ENCODE measurements around the gene PCGF3. TPM values are rescaled to one million over a fixed set of nuclear protein-coding genes. Genes with fewer than 3 reads are reported as not detected.

The PCGF3 gene
- total and polyA plus RNA-seq, 10 of the 15 experiments (the other 5 are each of a cell fraction or from before 2014, with no cell fraction given) = 2.2 to 43.8 (median 15.9) TPM

DNA sequence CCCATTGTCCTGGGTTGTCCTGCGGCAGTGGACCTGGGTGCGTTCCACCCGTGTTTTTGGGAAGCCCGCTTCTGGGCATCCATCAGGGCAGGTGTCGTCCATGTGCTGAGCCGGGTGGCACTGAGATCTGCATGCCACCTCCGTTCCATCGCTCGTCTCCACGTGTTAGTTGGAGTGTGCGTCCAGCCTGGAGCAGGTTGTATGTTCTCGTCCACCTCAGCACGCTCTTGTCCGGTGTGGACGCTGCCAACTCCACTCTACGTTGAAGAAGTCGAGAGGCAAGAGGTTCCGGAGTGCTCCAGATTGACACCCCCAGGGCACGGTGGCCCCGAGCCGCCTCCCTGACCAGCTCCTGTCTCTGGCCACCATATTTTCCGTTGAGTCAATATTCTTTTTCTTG is 33.9 kb downstream of the PCGF3 start:
- in situ Hi-C loops (cut with MboI) = no loop called here
- Histone ChIP-seq H3K27me3 (replicated peaks in 1 of 2; ENCODE audit: control insufficient read depth in 2 of 2, insufficient read depth in 2 of 2, low read length in 1 of 2) (no peaks in the 10 kb centered on the region), H3K4me3 (no peak overlapping the region), H3K9ac (ENCODE audit: control insufficient read depth, insufficient read depth, low read length) (no peak overlapping the region), H3K4me1 (ENCODE audit: control insufficient read depth, insufficient read depth, low read length) (no peaks in the 10 kb centered on the region), H3K79me2 (ENCODE audit: control insufficient read depth, insufficient read depth, low read length) (no peaks in the 10 kb centered on the region), H3K4me2 (ENCODE audit: control insufficient read depth, insufficient read depth) (no peak overlapping the region), H4K20me1 (ENCODE audit: control insufficient read depth, insufficient read depth) (no peaks in the 10 kb centered on the region), H3K9me3 (replicated peaks; ENCODE audit: control insufficient read depth, insufficient read depth, low read length) (no peaks in the 10 kb centered on the region), H3K36me3 (ENCODE audit: control insufficient read depth in 2 of 2, insufficient read depth in 2 of 2, low read length in 1 of 2) (peaks cover 6 to 7% of the 10 kb centered on the region in 2 experiments; a peak in 3 of 4 replicates), H2AFZ (ENCODE audit: control insufficient read depth, low read depth, low read length) (no peak overlapping the region), H3K27ac (ENCODE audit: control insufficient read depth, insufficient read depth) (no peak overlapping the region)
- no peak for ATAC-seq
- intact Hi-C loops (cut with micrococcal nuclease; ENCODE audit: unreplicated experiment) = no loop called here
- WGBS (ENCODE audit: insufficient coverage, insufficient replicate concordance, low lambda C conversion rate, missing lambda C conversion rate) = 98% methylated on average over 22 of the region's 22 CpGs
- no TSS peak for BruUV-seq (replicated peaks)
- SMC1A ChIA-PET (ENCODE audit: uncharacterized antibody, unreplicated experiment) = no interaction called here
- CTCF ChIA-PET = interaction anchor here (1.1 kb wide), 1 partner anchor 248 kb away, joined by 7 read pairs; the partner anchor contains the start of gene IDUA
- RAD21 ChIA-PET (ENCODE audit: unreplicated experiment) = interaction anchor here (0.9 kb wide), 1 partner anchor 248 kb away, joined by 4 read pairs; the partner anchor contains the start of gene IDUA
- POLR2A ChIA-PET = no interaction called here
- no peak for FAIRE-seq
- no peak for DNase-seq (ENCODE audit: low read depth, low spot score)
- TF ChIP-seq ZNF274 (IDR thresholded peaks at IDR 0.05; ENCODE audit: insufficient read depth, insufficient read length) (no peak), EZH2 (IDR thresholded peaks at IDR 0.05; ENCODE audit: borderline replicate concordance, control insufficient read depth, low read depth, low read length) (no peak), ZNF217 (IDR thresholded peaks at IDR 0.05) (no peak), SMARCA5 (IDR thresholded peaks at IDR 0.05) (no peak), KLF5 (IDR thresholded peaks at IDR 0.05; ENCODE audit: partially characterized antibody) (no peak), CHD2 (IDR thresholded peaks at IDR 0.05; ENCODE audit: borderline replicate concordance, low read depth, low read length) (no peak), TAF1 (IDR thresholded peaks at IDR 0.05; ENCODE audit: borderline replicate concordance, low read depth, low read length) (no peak), FOXK2 (IDR thresholded peaks at IDR 0.05) (no peak), LARP7 (IDR thresholded peaks at IDR 0.05) (no peak), HCFC1 (IDR thresholded peaks at IDR 0.05; ENCODE audit: low read length) (no peak), RCOR1 (conservative IDR thresholded peaks at IDR 0.05; ENCODE audit: low read depth, low read length) (no peak), POLR2AphosphoS2 (IDR thresholded peaks at IDR 0.05; ENCODE audit: low read depth, low read length) (no peak)
- TF ChIP-seq, protein P1, sequence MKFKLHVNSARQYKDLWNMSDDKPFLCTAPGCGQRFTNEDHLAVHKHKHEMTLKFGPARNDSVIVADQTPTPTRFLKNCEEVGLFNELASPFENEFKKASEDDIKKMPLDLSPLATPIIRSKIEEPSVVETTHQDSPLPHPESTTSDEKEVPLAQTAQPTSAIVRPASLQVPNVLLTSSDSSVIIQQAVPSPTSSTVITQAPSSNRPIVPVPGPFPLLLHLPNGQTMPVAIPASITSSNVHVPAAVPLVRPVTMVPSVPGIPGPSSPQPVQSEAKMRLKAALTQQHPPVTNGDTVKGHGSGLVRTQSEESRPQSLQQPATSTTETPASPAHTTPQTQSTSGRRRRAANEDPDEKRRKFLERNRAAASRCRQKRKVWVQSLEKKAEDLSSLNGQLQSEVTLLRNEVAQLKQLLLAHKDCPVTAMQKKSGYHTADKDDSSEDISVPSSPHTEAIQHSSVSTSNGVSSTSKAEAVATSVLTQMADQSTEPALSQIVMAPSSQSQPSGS (IDR thresholded peaks at IDR 0.05; ENCODE audit: low read length) = no peak
- TF ChIP-seq, protein P2, sequence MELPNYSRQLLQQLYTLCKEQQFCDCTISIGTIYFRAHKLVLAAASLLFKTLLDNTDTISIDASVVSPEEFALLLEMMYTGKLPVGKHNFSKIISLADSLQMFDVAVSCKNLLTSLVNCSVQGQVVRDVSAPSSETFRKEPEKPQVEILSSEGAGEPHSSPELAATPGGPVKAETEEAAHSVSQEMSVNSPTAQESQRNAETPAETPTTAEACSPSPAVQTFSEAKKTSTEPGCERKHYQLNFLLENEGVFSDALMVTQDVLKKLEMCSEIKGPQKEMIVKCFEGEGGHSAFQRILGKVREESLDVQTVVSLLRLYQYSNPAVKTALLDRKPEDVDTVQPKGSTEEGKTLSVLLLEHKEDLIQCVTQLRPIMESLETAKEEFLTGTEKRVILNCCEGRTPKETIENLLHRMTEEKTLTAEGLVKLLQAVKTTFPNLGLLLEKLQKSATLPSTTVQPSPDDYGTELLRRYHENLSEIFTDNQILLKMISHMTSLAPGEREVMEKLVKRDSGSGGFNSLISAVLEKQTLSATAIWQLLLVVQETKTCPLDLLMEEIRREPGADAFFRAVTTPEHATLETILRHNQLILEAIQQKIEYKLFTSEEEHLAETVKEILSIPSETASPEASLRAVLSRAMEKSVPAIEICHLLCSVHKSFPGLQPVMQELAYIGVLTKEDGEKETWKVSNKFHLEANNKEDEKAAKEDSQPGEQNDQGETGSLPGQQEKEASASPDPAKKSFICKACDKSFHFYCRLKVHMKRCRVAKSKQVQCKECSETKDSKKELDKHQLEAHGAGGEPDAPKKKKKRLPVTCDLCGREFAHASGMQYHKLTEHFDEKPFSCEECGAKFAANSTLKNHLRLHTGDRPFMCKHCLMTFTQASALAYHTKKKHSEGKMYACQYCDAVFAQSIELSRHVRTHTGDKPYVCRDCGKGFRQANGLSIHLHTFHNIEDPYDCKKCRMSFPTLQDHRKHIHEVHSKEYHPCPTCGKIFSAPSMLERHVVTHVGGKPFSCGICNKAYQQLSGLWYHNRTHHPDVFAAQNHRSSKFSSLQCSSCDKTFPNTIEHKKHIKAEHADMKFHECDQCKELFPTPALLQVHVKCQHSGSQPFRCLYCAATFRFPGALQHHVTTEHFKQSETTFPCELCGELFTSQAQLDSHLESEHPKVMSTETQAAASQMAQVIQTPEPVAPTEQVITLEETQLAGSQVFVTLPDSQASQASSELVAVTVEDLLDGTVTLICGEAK (IDR thresholded peaks at IDR 0.05; ENCODE audit: borderline replicate concordance) = no peak
- TF ChIP-seq, protein P3, sequence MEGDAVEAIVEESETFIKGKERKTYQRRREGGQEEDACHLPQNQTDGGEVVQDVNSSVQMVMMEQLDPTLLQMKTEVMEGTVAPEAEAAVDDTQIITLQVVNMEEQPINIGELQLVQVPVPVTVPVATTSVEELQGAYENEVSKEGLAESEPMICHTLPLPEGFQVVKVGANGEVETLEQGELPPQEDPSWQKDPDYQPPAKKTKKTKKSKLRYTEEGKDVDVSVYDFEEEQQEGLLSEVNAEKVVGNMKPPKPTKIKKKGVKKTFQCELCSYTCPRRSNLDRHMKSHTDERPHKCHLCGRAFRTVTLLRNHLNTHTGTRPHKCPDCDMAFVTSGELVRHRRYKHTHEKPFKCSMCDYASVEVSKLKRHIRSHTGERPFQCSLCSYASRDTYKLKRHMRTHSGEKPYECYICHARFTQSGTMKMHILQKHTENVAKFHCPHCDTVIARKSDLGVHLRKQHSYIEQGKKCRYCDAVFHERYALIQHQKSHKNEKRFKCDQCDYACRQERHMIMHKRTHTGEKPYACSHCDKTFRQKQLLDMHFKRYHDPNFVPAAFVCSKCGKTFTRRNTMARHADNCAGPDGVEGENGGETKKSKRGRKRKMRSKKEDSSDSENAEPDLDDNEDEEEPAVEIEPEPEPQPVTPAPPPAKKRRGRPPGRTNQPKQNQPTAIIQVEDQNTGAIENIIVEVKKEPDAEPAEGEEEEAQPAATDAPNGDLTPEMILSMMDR (IDR thresholded peaks at IDR 0.05 in 2 of 3, conservative IDR thresholded peaks at IDR 0.05 in 1 of 3; ENCODE audit: control insufficient read depth in 2 of 3, extremely low read depth in 1 of 3, insufficient read depth in 1 of 3, low read depth in 3 of 3, low read length in 3 of 3) = no peak

Data from GM12878 (cell line).